Brain microvascular endothelial cell (primary cell): Measurements from ENCODE around the gene ZC2HC1B.

Experiments
- DNase-seq: peaks from one replicate; pipeline ENCODE4 v3.0.0-alpha.2; 2020
- H3K27ac ChIP-seq: fragments of 250-450 bp; sonication (Bioruptor Pico); 2 replicates; pipeline ENCODE4 v1.5.1; 2020; ENCODE audit warnings: mild to moderate bottlenecking, moderate library complexity
- H3K27me3 ChIP-seq: fragments of 250-450 bp; sonication (Bioruptor Pico); replicated peaks from 2 replicates; pipeline ENCODE4 v1.5.1; 2020; ENCODE audit warnings: mild to moderate bottlenecking
- H3K36me3 ChIP-seq: fragments of 250-450 bp; sonication (Bioruptor Pico); replicated peaks from 2 replicates; pipeline ENCODE4 v1.5.1; 2020; ENCODE audit warnings: mild to moderate bottlenecking
- H3K4me3 ChIP-seq: 2 replicates; pipeline ENCODE4 v1.5.1; 2011; ENCODE audit warnings: low read depth, mild to moderate bottlenecking, control low read depth, low read length, moderate library complexity
- in situ Hi-C: cut with HindIII; loops from 2 replicates; pipeline ENCODE4 v1.10.0; 2017; ENCODE audit warnings: low sequenced_read_pairs, low pct_ligation_motif_present
- TF ChIP-seq, protein P1 (sequence below): IDR thresholded peaks from 2 replicates; pipeline ENCODE4 v1.5.1; 2011; ENCODE audit warnings: low read depth, mild to moderate bottlenecking, moderate library complexity, low read length, control low read depth, inconsistent platforms; ENCODE audit errors: missing control alignments

Gene ZC2HC1B

GRCh38 chr6:143934331-143934730 lies 70.1 kb downstream of the ZC2HC1B start:
- H3K4me3 ChIP-seq, result no peak overlapping the region
- no peaks in the 10 kb centered on the region for H3K36me3 ChIP-seq
- in situ Hi-C loops, result no loop called here
- TF ChIP-seq, protein P1, sequence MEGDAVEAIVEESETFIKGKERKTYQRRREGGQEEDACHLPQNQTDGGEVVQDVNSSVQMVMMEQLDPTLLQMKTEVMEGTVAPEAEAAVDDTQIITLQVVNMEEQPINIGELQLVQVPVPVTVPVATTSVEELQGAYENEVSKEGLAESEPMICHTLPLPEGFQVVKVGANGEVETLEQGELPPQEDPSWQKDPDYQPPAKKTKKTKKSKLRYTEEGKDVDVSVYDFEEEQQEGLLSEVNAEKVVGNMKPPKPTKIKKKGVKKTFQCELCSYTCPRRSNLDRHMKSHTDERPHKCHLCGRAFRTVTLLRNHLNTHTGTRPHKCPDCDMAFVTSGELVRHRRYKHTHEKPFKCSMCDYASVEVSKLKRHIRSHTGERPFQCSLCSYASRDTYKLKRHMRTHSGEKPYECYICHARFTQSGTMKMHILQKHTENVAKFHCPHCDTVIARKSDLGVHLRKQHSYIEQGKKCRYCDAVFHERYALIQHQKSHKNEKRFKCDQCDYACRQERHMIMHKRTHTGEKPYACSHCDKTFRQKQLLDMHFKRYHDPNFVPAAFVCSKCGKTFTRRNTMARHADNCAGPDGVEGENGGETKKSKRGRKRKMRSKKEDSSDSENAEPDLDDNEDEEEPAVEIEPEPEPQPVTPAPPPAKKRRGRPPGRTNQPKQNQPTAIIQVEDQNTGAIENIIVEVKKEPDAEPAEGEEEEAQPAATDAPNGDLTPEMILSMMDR, result no peak
- no peak for DNase-seq
- no peaks in the 10 kb centered on the region for H3K27me3 ChIP-seq
- no peak overlapping the region for H3K27ac ChIP-seq

- DNase-seq, result no peak
- no peak overlapping the region for H3K4me3 ChIP-seq
- TF ChIP-seq, protein P1, result no peak
- H3K27ac ChIP-seq, result no peak overlapping the region
- H3K36me3 ChIP-seq, result no peaks in the 10 kb centered on the region
- in situ Hi-C loops, result no loop called here
- no peaks in the 10 kb centered on the region for H3K27me3 ChIP-seq
Observed at GRCh38 chr6:143934867-143935266, 70.6 kb downstream of the ZC2HC1B start.

DNA sequence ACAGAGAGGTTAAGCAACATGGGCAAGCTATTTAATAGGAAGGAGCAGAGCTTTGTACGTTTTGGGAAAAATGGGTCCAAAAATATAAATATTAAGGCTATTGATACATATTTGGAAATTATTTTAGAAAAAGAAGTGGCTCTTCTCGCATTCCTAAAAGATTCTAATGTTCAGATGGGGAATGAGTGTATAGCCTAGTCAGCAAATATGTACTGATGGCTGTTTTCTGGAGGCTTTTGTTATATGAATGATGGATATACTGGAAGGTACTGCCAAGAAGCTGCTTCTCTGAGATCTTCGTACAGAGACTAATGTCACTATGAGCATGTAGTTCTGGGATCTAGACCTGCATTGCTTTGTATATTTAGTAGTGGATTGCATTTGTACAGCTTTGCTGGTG lies 72.1 kb downstream of the ZC2HC1B start:
- no peaks in the 10 kb centered on the region for H3K36me3 ChIP-seq
- no peaks in the 10 kb centered on the region for H3K27me3 ChIP-seq
- TF ChIP-seq, protein P1, result no peak
- in situ Hi-C loops, result no loop called here
- H3K4me3 ChIP-seq, result no peak overlapping the region
- no peak for DNase-seq
- no peak overlapping the region for H3K27ac ChIP-seq

- TF ChIP-seq, protein P1, result no peak
- in situ Hi-C loops, result no loop called here
- no peaks in the 10 kb centered on the region for H3K27me3 ChIP-seq
- H3K4me3 ChIP-seq, result no peak overlapping the region
- H3K27ac ChIP-seq, result no peak overlapping the region
- H3K36me3 ChIP-seq, result no peaks in the 10 kb centered on the region
- no peak for DNase-seq
Observed at GRCh38 chr6:143936778-143937667, 72.7 kb downstream of the ZC2HC1B start.

DNA sequence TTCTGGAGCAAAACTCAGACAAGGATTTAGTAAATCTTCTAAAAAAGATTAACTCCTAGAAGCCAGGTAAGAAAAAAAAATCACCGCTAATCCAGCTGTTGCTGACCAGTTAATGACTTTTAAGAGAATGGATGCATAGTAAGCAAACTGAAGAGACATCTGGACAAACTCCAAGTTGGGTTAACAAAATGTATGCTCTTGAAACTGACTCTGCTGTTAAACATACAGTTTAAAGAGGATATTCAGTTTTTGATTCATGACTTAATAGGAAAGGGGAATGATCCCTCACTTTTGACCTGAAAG lies 73.3 kb downstream of the ZC2HC1B start:
- Histone ChIP-seq H3K36me3 (no peaks in the 10 kb centered on the region), H3K27me3 (no peaks in the 10 kb centered on the region), H3K4me3 (no peak overlapping the region), H3K27ac (no peak overlapping the region)
- TF ChIP-seq, protein P1, result no peak
- DNase-seq, result no peak
- in situ Hi-C loops, result no loop called here

- in situ Hi-C loops, result no loop called here
- DNase-seq, result no peak
- H3K36me3 ChIP-seq, result no peaks in the 10 kb centered on the region
- H3K27ac ChIP-seq, result no peak overlapping the region
- TF ChIP-seq, protein P1, result no peak
- H3K27me3 ChIP-seq, result no peaks in the 10 kb centered on the region
- no peak overlapping the region for H3K4me3 ChIP-seq
Observed at GRCh38 chr6:143939364-143939763, 75.1 kb downstream of the ZC2HC1B start.
